ENCODE data around the gene MAIP1.

MAIP1 gene

DNA sequence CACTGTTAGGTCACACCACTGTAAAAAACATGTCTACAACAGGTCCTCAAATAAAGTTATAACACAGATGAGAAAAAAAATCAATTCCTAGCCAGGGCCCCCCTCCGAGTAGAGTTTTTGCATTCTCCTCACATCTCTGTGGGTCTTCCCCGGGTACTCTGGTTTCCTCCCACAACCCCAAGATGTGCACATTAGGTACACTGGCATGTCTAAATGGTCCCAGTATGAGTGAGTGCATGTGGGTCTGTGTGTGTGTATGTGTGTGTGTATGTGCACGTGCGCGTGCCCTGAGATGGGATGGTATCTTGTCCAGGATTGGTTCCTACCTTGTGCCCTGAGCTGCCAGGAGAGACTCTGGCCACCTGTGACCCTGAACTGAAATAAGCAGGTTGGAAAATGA is 5.0 kb upstream of the MAIP1 start:
- no peak for DNase-seq

DNA sequence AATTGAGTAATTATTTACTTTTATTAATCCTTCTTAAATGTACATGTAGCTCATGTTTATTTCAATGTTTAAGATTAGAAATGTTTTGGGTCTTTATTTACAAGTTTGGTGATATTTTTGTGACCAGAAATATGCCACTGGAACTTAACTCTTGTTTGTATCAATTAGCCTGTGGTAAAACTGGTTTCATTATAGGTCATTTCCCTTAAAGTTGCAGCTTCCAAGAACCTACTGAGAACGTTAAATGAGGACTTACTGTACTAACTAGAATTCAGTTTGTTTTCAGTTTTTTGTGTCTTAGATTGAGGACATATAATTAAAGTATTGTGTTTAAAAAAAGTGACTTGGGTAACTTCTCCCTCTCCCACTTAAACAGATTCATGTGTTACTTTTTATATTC is 4.4 kb upstream of the MAIP1 start:
- no peak for DNase-seq

DNA sequence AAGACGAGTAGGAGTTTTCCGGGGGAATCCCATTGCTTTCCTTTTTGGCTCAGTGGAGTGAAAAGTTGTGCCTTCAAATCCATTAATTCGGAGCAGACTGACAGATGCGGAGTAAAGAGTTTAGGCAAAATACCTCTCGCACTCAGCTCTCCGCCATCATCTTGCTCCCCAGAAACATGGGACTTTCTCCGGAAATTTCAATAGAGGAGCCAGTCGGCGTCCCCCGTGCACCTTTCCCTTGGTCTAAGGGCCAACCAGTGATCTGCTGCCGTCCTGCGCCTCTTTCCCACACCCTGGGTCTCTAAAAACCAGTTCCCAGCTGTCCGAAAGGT is 409 bp upstream of the MAIP1 start:
- DNase-seq, result peak; percentile 64

DNA sequence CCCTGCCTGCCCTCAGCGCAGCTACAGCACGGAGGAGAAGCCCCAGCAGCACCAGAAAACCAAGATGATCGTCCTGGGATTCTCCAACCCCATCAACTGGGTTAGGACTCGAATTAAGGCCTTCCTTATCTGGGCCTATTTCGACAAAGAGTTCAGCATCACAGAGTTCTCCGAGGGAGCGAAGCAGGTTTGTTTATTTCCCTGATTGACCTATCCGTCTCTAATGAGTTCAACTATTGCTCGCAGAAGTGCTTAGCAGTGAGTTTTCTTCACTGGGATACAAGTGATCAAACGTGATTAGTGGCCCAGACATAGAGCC is 639 bp downstream of the MAIP1 start:
- no peak for DNase-seq

DNA sequence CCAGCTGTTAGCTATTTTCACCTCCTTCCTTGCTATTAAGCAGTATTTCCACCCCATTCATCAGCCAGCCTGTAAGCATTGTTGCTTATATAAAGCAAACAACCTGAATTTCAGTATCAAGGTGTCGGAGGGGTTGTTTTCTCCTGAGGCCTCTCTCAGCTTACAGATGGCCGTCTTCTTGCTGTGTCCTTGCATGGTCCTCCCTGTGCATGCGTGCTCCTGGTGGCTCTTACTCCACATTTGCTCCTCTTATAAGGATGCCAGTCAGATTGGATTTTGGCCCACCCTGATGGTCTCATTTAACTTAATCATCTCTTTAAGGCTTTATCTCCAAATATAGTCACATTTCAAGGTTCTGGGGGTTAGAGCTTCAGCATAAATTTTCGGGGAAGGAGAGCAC is 2.6 kb downstream of the MAIP1 start:
- DNase-seq, result no peak

DNA sequence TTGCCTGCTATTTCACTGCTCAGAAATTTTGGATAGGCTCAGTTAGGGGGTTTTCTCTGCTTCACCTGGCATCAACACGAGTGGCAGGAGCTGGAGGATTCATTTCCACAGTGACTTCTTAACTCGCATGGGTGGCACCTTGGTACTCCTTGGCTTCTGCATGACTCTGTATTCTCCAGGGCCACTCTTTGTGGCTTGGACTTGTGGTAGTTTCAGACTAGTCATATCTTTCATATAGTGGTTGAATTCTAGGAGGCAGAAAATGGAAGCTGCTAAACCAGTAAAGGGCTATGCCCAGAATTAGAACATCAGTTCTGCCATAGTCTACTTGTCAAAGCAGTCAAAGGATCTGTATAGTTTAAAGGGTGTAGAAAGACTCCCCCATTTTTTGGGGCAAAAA is 6.8 kb downstream of the MAIP1 start:
- no peak for DNase-seq

DNA sequence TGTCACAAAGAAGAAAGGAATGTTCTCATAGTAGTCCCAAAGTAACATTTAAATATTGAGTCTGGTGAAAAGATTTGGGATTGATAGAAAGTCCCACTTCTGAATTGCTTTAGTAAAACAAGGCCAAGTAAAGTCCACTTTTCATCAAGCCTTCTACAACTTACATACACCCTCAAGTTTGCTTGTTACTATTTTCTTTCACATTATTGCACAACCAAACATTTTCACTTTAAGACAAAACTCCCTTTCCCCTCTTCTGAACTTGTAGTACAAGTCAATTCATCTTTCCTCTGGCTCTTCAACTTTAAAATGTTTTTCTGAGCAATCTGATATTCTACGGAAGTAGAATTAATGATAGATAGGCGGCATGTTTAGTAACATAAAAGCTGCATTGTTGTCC is 11.0 kb downstream of the MAIP1 start:
- DNase-seq, result no peak

DNA sequence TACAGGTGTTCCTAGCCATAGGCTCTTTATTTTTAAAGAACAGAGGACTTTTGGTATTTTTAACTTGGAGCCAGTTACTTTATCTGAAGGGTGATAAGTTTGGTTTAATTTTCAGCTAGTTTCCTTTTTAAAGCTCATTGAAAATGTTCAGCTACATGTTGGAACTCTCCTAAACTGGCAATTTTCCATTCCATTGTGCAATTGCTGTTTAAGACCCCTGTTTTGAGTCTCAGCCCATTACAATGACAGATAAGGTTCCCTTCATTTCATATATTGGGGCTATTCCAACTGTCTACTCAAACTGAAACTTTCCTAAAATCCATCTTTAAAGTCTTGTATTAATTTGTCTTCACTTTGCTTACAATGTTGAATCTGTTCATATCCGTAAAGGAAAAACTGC is 11.6 kb downstream of the MAIP1 start:
- DNase-seq, result no peak

DNA sequence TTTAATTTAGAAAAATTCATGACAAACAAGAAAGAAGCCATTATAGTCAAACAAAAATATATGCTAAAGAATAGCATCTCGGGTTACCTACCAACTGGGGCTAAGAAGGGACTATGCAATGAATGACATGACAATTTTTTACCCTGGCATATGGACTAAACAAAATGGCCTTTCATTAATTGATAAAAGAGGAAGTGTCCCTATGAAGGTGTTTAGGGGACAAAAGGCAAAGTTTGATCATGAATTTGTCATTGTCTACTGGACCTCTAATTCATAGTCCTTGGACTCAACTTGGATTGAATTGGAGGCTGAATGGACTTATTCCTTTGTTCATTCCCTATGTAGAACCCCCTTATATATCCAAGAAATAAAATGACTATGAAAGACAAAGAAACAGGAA is 12.7 kb downstream of the MAIP1 start:
- no peak for DNase-seq

DNA sequence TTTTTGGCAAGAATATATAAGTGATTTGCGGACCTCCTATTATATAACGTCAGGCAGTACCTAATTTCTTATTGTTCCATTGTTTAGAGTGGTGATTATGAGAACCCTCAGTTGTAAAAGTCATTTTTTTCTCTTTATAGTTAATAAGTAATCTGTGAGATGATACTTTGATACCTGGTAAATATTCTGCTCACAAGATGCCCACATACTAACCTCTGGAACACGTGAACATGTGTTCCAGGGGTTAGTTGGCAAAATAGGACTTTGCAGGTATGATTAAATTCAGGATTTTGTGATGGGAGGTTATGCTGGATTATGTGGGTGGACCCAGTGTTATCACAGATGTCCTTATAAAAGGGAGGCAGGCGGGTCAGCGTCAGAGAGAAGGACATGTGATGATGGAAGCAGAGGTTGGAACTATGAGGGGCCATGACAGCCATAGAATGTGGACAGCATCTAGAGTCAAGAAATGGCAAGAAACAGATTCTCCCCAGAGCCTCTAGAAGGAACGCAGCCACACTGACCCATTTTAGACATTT is 16.8 kb downstream of the MAIP1 start:
- no peak for DNase-seq

DNA sequence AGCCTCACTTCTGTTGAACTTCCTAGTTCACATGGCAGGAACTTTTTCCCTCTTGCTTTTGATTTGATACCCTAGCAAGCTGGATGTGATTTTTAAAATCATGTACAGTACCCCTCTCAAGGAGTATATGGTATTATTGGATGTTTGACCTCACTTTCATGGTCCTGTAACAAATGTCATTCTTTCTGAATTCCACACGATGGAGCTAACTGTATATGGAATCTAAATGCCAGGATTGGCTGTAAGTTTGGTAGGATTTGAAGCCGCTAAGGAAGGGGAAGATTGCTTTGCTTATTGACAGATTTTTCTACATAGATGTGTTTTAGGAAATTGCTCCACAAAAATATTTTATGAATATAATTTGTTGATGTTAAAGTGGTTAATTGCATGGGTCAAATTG is 18.3 kb downstream of the MAIP1 start:
- peak; percentile 54 for DNase-seq

DNA sequence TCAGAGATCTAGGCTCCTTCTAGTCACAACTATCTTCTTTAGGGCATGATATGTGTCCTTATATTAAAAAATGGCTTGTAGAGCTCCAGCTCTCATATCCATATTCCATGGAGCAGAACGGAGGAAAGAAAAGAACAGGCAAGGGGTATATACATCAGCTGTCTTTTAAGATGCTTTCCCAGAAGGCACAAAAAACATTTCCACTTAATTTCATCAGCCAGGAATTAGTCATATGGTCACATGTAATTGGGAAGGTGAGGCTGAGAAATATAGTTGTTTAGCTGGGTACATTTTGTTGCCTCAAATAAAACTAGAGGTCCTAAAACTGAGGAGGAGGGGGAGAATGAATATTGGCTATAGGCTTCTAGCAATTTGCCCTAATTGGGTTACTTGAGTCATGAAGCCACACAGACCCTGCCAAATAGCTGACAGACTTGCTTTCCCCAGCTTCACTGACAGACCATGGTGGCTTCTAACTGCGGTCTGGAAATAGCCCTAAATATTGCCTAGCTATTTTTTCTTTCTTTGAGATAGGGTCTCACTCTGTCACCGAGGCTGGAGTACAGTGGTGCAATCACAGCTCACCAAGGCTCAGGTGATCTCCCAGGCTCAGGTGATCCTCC is 20.0 kb downstream of the MAIP1 start:
- DNase-seq, result no peak

DNA sequence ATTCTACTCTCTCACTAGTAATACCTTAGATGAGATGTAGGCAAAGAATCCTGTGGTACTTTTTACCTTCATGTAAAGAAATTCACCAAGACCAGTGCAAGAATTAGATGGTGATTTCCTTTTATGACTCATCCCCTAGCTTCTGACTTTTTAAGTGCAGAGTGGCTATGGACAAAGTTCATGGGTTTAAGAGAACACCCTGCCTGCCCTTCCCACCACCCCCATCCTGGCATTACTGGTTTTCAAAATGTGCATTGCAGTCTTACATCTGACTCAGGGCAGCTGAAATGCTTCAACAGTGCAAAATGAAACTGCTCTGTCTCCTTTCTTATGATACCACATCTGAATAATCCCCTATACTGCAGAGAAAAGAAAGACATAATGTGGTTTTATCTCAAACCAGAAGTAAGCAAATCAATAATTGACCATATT is 22.6 kb downstream of the MAIP1 start:
- DNase-seq, result no peak

DNA sequence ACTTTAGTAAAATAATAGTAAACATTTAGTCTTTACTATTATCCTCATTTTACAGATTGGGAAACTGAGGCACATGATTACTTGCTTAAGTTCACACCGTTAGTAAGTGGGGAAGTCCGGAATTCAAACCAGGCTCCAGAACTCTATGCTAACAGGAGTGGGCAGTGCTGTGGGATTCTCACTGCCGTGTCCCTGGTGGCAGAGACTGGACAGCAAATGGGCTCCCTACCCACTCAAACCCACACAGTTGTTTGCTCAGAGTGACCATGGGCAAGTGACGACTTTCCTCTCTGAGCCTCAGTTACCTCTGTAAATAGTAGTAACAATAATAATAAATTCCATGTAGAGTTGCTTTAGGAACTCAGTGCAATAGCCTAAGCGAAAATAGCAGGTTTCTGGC is 24.0 kb downstream of the MAIP1 start:
- DNase-seq, result no peak

DNA sequence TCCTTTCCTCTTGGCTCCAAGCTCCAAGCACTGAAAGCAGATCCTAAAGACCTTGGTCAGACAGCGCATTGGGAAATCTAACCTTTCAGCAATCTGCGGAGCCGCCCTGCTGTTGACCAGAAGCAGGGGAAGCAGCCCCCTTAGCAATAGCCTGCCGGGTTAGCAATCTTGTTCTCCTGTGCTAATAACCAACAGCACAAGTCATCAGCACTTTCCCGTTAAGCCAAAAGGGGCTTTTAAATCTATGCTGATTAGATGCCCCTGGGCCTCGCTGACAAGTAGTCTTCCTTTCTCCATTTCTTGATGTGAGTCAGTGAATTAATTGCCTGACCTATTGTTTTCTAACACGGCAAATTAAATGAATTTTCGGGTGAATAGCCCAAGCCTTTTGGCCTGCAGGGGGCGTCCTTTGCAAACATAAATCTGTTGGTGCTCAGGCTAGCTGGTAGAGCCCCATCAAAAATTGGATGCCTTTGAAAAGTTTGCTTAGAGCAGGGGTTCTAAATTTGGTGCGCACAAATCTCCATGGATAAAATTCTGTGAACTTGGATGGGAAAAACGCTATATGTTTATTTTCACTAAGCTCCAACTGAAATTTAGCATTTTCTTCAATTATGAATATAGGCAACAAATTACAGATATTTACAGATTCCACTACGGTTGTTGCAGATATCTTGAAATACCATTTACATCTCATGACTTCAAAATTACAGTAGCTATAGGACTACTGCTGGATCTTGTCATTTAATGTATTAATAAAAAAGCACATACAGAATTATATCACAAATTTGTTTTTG is 24.6 kb downstream of the MAIP1 start:
- peak; percentile 63 for DNase-seq

DNA sequence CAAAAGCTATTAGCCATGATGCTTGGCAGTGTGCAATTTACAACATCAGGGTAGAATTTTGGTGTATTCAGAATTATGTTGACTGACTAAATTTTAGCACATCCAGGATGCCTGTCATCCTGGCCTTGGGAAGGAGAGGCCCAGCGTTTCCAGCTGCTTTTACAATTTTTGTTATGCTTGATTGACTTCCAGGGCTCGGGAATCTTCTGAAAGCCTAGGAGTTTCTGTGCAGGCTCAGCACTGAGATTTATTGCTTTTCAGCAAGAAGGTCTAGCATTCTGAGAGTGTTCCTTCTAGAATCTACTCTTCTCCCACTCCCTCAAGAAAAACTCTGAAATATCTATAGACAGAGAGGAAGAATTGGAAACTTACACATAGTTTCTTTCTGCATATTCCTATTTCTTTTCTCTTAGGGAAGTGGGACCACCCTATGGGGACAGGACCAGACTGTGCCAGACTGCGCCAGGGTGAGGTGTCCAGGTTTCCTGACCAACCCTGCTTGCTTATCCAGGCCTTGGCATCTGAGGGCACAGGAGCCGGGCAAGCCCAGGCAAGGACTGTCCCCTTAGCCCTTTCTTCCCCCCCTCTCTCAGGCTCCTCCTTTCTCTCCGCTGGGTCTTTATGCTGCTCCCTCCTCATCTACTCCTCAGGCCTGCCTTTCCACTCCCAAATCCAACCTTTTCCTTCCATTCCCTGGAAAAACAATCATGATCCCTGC is 26.9 kb downstream of the MAIP1 start:
- no peak for DNase-seq

DNA sequence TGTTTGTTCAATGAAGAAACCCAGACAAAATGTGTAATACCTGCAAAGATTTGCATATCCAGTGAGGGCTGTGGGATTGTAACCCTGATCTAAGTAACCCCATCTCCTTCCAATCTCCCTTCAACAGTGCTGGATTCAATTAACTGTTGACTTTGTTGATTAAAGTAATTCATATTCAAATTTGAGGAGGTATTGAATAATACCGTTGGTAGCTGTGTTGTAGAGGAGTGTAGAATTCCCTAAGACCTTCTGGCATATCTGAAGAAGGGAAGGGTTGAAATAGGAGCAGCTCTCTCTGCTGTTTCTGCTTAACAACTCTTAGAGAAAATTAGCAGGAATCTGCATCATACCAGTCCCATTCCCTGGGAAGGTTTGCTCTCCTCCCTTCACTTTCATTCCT is 28.2 kb downstream of the MAIP1 start:
- no peak for DNase-seq

DNA sequence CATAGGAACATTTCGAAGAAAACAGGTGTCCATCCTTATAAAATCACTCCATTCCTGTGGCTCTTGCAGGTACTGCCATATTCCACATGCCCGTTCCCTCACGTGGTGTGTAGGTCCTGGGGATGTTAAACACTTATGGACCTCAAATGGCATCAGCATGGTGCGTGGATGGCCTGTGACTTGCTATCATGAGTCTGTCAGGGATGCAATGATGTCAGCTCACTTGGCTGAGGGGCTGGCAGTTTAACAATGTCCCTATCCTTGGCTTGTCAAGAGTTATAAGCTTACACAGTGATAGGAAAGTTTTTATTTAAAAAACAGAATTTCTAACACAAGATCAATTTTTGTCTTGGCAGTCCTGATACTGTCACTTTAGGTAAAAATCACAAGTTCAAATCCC is 28.8 kb downstream of the MAIP1 start:
- DNase-seq, result no peak

DNA sequence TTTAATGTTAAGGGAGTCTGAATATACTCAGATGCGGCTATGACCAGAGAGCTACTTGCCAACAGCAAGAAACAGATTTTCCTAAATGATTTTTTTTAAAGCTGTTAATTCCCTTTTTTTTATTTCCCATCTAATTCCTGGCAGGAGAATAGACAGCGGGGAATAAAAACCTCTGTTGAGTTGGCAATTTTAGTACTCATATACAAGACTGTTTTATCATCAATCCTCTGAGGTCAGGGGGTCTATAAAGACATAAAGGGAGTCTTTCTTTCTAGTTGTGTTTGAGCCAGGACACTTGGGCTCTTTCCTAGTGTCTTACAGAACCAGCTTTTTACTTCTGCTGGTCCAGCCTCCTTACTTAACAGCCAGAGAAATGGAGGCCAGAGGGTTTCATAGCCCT is 29.4 kb downstream of the MAIP1 start:
- DNase-seq, result no peak

DNA sequence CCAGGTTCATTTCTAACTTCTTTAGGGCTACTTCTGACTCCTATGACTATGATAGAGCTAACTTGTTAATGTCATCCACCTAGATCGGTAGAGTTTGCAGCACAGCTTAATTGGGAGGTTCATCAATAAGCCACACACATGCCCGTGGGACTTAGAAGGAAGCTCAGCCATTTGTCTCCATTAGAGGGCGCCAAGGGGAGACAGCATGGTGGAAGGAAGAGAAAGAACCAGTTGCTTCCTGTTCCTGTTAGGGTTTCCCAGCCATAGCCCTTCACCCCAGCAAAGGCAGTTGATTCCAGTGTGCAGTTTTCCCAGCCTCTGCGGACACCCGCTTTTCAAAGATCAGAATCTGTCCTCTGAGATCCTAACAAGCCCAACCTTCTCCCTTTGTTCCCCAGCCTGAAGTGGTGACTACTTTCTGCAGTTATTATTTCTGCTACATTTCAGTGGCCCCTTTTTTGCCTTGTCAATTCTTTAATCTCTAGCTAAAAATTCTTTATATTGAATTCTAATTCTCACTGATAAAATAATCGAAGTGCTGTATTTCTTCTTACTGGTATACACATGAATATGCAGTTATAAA is 30.3 kb downstream of the MAIP1 start:
- DNase-seq, result peak; percentile 62

DNA sequence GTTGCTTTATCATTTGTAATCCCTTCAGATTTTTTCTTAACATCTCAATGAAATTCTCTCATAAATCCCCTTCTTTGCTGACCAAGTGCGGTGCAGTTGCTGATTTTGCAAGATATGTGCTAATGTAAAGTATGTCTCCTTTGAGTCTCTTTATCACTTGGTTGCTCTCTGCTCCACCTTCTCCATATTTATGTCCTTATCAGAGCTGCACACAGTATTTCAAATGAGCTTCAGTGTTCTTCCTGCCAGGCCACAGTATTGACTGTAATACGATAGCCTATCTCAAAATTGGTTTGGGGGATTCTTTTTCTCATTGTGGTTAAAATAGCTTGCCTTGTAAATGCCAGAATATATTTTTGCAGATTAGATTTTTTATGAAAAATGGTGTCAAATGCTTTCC is 32.2 kb downstream of the MAIP1 start:
- peak; percentile 12 for DNase-seq

DNA sequence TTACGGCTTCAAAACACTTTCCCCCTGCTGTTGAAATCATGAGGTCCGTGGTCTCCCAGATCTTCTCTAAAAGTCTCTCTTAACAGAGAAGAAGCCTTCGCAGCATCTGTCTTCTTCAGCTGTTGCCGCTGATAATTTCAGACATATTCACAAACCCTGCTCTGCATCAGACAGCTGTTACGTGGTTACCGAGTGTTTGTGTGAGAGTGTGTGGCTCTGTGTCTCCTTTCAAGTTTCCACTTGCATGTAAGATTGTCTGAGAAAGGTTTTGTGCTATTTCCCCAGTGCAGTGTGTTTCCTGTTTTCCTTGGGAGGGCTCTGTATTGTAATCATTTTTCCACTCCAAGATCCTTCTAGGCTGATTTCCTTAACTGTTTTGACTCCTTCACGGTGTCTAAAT is 32.8 kb downstream of the MAIP1 start:
- peak; percentile 5 for DNase-seq

DNA sequence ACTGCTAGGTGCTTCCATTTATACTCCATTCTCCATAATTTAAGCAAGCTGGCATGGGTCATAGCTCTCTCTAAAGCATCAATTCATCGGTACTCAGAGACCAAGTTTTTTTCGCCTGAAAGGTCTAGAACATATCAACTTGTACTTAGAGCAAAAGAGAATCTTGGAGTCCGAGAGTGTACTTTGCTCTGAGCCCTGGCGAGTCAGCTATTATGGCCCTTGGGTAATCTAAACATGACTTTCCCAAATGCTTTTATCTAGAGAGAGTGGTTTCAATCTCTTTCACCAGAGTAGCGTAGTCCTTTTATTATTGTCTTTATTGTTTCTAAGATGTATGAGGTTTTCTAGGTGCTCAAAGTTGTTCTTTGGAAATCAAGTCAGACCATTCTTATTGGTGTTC is 34.4 kb downstream of the MAIP1 start:
- DNase-seq, result no peak

DNA sequence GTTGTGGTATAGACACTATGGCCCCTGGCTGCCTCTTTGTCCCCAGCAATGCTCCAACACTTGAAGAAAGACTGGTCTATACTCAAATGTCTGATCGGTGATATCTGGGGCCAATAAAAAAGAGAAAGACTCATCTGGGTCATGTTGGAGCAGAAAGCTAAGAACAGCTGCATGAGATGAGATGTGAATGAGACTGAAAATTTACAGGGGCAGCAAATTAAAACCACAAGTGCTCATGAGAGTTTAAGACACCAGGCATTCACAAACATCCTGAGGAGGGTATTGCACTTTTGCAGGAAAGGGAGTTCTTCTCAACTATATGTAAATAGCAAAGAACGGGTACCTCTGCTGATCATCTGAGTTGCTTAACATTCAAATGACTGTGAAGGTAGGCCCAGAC is 36.3 kb downstream of the MAIP1 start:
- DNase-seq, result no peak

Data from NCI-H1694 treated with DMSO at 0.1 percent for 48 hours (cell line).